Measurements from ENCODE around the gene DNAAF2.
"Not testable (repeated sequence)": the region's sequence is repeated elsewhere in the genome, so short reads cannot be mapped to it uniquely, and the experiment has no call there.

The DNAAF2 gene

GRCh38 chr14:49634547-49635334 lies at the start of gene DNAAF2:
Gene DNAAF2 (minus strand): TSS chr14:49635244. CDS start chr14:49635149, 95 bp downstream.
- DNase-seq: peak; percentile 95

- no peak for DNase-seq
Observed at GRCh38 chr14:49679271-49679670, 44.2 kb upstream of the DNAAF2 start.

- no peak for DNase-seq
Observed at GRCh38 chr14:49677643-49678042, 42.6 kb upstream of the DNAAF2 start.

- DNase-seq: no peak
Observed at GRCh38 chr14:49673586-49673985, 38.5 kb upstream of the DNAAF2 start.

GRCh38 chr14:49670475-49670874 lies 35.4 kb upstream of the DNAAF2 start:
- no peak for DNase-seq

GRCh38 chr14:49659526-49660455 lies 24.7 kb upstream of the DNAAF2 start:
- no peak for DNase-seq

GRCh38 chr14:49657500-49657899 lies 22.5 kb upstream of the DNAAF2 start:
- not testable (repeated sequence) for DNase-seq

- DNase-seq: no peak
Observed at GRCh38 chr14:49654511-49654910, 19.5 kb upstream of the DNAAF2 start.

- DNase-seq: no peak
Observed at GRCh38 chr14:49653508-49653907, 18.5 kb upstream of the DNAAF2 start.

GRCh38 chr14:49642163-49642562 lies 7.1 kb upstream of the DNAAF2 start:
- no peak for DNase-seq

GRCh38 chr14:49641697-49642129 lies 6.7 kb upstream of the DNAAF2 start:
- no peak for DNase-seq

- DNase-seq: no peak
Observed at GRCh38 chr14:49640540-49641417, 5.7 kb upstream of the DNAAF2 start.

- DNase-seq: no peak
Observed at GRCh38 chr14:49637534-49638078, 2.6 kb upstream of the DNAAF2 start.

- no peak for DNase-seq
Observed at GRCh38 chr14:49636866-49637265, 1.8 kb upstream of the DNAAF2 start.

- peak; percentile 97 for DNase-seq
Observed at GRCh38 chr14:49633640-49634546, 1.2 kb downstream of the DNAAF2 start.

- no peak for DNase-seq
Observed at GRCh38 chr14:49623941-49624839, 10.9 kb downstream of the DNAAF2 start.

GRCh38 chr14:49623387-49623786 lies 11.7 kb downstream of the DNAAF2 start:
- DNase-seq: no peak

- DNase-seq: no peak
Observed at GRCh38 chr14:49622022-49622607, 12.9 kb downstream of the DNAAF2 start.

GRCh38 chr14:49621114-49621881 lies 13.7 kb downstream of the DNAAF2 start:
- no peak for DNase-seq

All from retina (tissue), 1 donor.